Adrenal gland (tissue), 12 donors: ENCODE results near the gene CD44. TPM values are rescaled to one million over a fixed set of nuclear protein-coding genes. Genes with fewer than 3 reads are reported as not detected.

Experiments
- DNase-seq, 7 donors: peaks; one replicate each; pipeline ENCODE4 v3.0.0-alpha.2; 2019 to 2020
- H3K27ac ChIP-seq, 5 donors: fragments of 200-600 bp; sonication (generic) in 4 of 5; 1 replicate in 3 of 5; 2 replicates in 2 of 5; pipeline versions ENCODE4 v1.5.1 to v1.8.0; 2016 to 2020; ENCODE audit warnings: mild to moderate bottlenecking in 1 of 5
- H3K27me3 ChIP-seq: fragments of 200-600 bp; 2 replicates; pipeline ENCODE4 v1.8.0; 2021
- H3K36me3 ChIP-seq, 2 donors: fragments of 200-600 bp; replicated peaks in 1 of 2; 1 replicate in 1 of 2; 2 replicates in 1 of 2; pipeline versions ENCODE4 v1.5.1 to v1.8.0; 2018 to 2022
- H3K4me1 ChIP-seq, 2 donors: fragments of 200-600 bp; replicated peaks in 1 of 2; 1 replicate in 1 of 2; 2 replicates in 1 of 2; pipeline versions ENCODE4 v1.5.1 to v1.8.0; 2018 to 2021
- H3K4me3 ChIP-seq, 4 donors: fragments of 200-600 bp; sonication (generic) in 3 of 4; one replicate each; pipeline ENCODE4 v1.5.1; 2016 to 2018
- H3K9me3 ChIP-seq, 3 donors: fragments of 200-600 bp; sonication (generic) in 1 of 3; replicated peaks in 1 of 3; 1 replicate in 2 of 3; 2 replicates in 1 of 3; pipeline versions ENCODE4 v1.5.1 to v1.8.0; 2016 to 2021
- POLR2A ChIP-seq, 2 donors: fragments of 450-650 bp; IDR thresholded peaks; one replicate each; pipeline ENCODE4 v1.6.1; 2017; ENCODE audit warnings: antibody characterized with exemption in 2 of 2, mild to moderate bottlenecking in 2 of 2, moderate library complexity in 1 of 2
- WGBS, 4 donors: extraction: QIAGEN DNeasy Blood & Tissue Kit in 2 of 4; methylation state at CpG; one replicate each; pipeline versions ENCODE4 v1.1.5 to v1.1.7; 2013 to 2017; 5-methylcytosine and 5-hydroxymethylcytosine counted together
- intact Hi-C, 2 donors: fragments of 100-400 bp; cut with DNase I; formaldehyde crosslinking; loops; one replicate each; pipeline versions ENCODE4 v1.14.1 to v1.15.0; 2022 to 2023
- polyA plus RNA-seq, 3 donors: library from polyadenylated mRNA; stranded (reverse); fragments of 200-250 nt in 2 of 3; fragments of 350-450 nt in 1 of 3; fragmentation: Illumina TruSeq in 1 of 3; extraction: RNeasy Lipid Tissue Mini Kit (QIAGEN cat#74804) in 1 of 3; gene quantifications; one replicate each; pipeline ENCODE4 v1.2.3, GENCODE V29; 2013 to 2014
- total RNA-seq, 9 donors: library from RNA; depleted of rRNA in 4 of 9; stranded (reverse); fragments of >200 nt in 4 of 9; fragments of 120-200 nt in 1 of 9; fragmentation: NEBNext Ultra II Directional in 1 of 9; extraction: Animal tissue kit (Norgen Biotek cat#: 25700) in 1 of 9; gene quantifications; one replicate each; pipeline versions ENCODE4 v1.1.0 to v1.2.4, GENCODE V29; 2013 to 2023
- TF ChIP-seq, protein P1 (sequence below), 6 experiments: fragments of 450-650 bp in 4 of 6; fragments of 200-600 bp in 2 of 6; sonication (generic) in 1 of 6; IDR thresholded peaks; 1 replicate in 5 of 6; 2 replicates in 1 of 6; pipeline versions ENCODE4 v1.5.1 to v1.8.0; 2016 to 2021; ENCODE audit warnings: antibody characterized with exemption in 6 of 6, mild to moderate bottlenecking in 2 of 6, moderate library complexity in 1 of 6
- donor health status: healthy with polysubstance abuse.
- donor health status: Bipolar disorder and iron deficiency.
- donor health status: DM: yes; HTN: yes; CAD: no.
- donor health status: DM: no; HTN: no; CAD: no.
- donor health status: DM: no; HTN: no; CAD: no.
- donor health status: DM: yes; HTN: yes; CAD: no.

CD44 gene
- total and polyA plus RNA-seq, 12 donors: 10.2 to 110 (median 77.5) TPM

GRCh38 chr11:35109041-35109440 is 29.9 kb upstream of the CD44 start:
- Histone ChIP-seq H3K4me1 (peaks cover 0 to 5% of the 10 kb centered on the region in 2 donors), H3K27ac (no peak overlapping the region), H3K36me3 (no peaks in the 10 kb centered on the region), H3K4me3 (no peak overlapping the region), H3K27me3 (no peaks in the 10 kb centered on the region), H3K9me3 (no peaks in the 10 kb centered on the region)
- TF ChIP-seq, protein P1, sequence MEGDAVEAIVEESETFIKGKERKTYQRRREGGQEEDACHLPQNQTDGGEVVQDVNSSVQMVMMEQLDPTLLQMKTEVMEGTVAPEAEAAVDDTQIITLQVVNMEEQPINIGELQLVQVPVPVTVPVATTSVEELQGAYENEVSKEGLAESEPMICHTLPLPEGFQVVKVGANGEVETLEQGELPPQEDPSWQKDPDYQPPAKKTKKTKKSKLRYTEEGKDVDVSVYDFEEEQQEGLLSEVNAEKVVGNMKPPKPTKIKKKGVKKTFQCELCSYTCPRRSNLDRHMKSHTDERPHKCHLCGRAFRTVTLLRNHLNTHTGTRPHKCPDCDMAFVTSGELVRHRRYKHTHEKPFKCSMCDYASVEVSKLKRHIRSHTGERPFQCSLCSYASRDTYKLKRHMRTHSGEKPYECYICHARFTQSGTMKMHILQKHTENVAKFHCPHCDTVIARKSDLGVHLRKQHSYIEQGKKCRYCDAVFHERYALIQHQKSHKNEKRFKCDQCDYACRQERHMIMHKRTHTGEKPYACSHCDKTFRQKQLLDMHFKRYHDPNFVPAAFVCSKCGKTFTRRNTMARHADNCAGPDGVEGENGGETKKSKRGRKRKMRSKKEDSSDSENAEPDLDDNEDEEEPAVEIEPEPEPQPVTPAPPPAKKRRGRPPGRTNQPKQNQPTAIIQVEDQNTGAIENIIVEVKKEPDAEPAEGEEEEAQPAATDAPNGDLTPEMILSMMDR (IDR thresholded peaks at IDR 0.05): no peak
- TF ChIP-seq POLR2A (IDR thresholded peaks at IDR 0.05): no peak
- no peak for DNase-seq
- intact Hi-C loops: no loop called here

DNA sequence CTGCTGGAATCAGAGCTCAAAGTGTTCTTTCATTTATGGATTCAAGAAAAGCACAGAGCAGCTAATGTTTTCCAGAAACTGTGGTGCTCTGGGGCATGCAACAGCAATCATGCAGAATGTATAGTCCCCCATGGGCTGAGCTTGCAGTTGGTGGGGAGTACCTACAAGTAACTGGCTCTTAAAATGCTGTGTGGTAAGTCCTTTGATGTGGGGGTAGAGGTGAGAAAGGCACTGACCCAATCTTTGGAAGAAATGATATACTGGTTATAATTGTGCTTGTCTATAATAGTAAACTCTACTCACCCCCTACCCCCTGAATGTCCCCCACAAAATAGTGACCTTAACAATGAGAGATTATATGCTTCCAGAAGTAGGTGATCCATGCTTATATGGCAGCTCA is 29.1 kb upstream of the CD44 start:
- no peak for DNase-seq
- Histone ChIP-seq H3K27ac (no peak overlapping the region), H3K4me3 (no peak overlapping the region), H3K36me3 (no peaks in the 10 kb centered on the region), H3K27me3 (no peaks in the 10 kb centered on the region), H3K9me3 (no peaks in the 10 kb centered on the region), H3K4me1 (peaks cover 0 to 5% of the 10 kb centered on the region in 2 donors)
- intact Hi-C loops: no loop called here
- TF ChIP-seq POLR2A (IDR thresholded peaks at IDR 0.05): no peak
- TF ChIP-seq, protein P1 (IDR thresholded peaks at IDR 0.05): no peak

DNA sequence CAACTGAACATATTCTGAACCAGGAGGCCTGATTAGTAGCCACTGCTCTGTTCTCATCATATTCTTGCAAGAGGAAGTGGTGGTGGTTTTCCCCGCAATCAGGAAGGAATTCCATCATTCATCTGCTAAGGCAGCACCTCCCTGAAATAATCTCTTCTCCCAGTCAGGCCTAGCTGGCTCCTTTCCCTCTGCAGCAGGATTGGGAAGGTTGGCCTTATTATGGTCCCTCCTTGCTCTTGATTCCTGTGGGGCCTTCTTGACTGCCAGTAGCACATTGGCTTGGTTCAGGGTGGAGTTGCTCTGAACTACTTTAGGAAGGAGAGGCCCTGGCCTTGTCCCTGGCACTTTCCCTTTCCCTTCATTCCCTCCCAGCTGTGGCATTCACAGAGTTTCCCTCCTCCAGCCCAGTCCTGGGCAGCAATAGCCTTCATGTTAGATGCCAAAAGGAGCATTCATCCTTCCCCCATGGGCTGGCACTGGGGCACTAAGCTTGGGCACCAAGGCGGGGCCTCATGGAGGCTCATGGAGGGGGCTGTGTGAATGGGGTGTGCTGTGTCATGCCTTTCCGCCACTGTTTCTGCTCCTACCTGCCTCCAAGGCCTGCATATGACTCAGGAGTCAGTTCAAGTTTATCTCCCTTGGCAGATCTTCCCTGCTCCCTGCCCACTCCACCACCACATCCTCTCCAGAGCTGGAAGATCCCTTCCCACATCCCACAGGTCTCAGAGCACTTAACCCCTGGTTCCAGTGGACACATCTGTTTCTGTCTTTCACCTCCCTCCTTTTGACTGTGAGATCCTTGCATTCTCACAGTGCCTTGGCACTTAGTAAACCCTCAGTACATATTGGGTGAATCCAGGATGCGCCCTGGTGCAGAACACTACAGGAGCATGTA is 27.6 kb upstream of the CD44 start:
- no peak overlapping the region for H3K27ac ChIP-seq
- WGBS, 4 donors: 70 to 87% (median 74%) methylated on average over 4 of the region's 4 CpGs
- DNase-seq: peak in 5 of 7 donors; percentile 20 to 55 (median 30)
- peaks cover 0 to 5% of the 10 kb centered on the region in 2 donors for H3K4me1 ChIP-seq
- no peak overlapping the region for H3K4me3 ChIP-seq
- H3K9me3 ChIP-seq: no peaks in the 10 kb centered on the region
- H3K36me3 ChIP-seq: no peaks in the 10 kb centered on the region
- intact Hi-C loops: no loop called here
- no peaks in the 10 kb centered on the region for H3K27me3 ChIP-seq
- TF ChIP-seq POLR2A (IDR thresholded peaks at IDR 0.05): no peak

DNA sequence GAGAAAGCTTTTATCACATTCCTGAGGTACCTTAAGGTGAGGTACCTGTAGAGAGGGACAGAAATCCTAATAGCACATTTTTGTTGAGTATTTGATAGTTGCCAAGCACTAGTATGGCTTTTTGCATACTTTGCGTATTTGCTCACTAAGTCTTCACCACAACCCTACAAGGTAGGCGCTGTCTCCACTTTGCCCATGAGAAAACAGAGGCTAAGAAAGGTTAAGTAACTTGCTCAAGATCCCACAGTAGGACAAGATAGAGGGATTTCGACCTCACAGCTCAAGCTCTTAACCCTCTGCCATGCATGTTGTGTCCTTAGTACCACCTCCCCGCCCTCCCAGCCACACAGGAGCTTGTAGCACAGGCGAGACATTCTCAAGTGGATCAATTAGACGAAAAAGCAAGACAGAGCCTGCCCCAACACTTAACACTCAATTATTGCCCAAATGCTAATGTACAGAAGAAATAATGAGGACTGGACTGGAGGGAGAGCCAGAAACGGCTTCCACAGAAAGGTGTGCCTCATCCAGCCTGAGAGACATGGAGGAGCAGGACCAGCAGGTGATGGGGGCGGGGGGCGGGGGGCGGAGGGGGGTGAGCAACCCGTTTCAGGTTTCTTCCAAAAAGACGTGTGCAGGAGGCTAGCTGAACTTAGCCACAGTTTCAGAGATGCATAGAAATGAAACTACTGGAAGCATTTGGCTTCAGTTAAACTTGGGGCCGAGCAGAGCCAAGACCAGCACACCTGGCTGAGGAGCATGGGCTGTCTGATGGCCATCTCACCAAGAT is 26.7 kb upstream of the CD44 start:
- intact Hi-C loops: no loop called here
- Histone ChIP-seq H3K36me3 (no peaks in the 10 kb centered on the region), H3K27me3 (no peaks in the 10 kb centered on the region), H3K9me3 (no peaks in the 10 kb centered on the region), H3K4me1 (peaks cover 0 to 5% of the 10 kb centered on the region in 2 donors), H3K27ac (no peak overlapping the region), H3K4me3 (no peak overlapping the region)
- DNase-seq: no peak
- TF ChIP-seq, protein P1 (IDR thresholded peaks at IDR 0.05): no peak
- no peak for TF ChIP-seq POLR2A (IDR thresholded peaks at IDR 0.05)
- WGBS, 4 donors: 82 to 87% (median 85%) methylated on average over 13 of the region's 13 CpGs
